Smooth muscle cell (in vitro differentiated cells): ENCODE measurements around the gene COQ10B. TPM values are rescaled to one million over a fixed set of nuclear protein-coding genes. Genes with fewer than 3 reads are reported as not detected.
A peak's percentile ranks its signal among the peaks of the same experiment; 100 is the strongest.

Experiments
- DNase-seq: peaks from one replicate; lab custom pipeline; 2025; ENCODE audit not compliant: unreplicated experiment; lab: John Stamatoyannopoulos, UW
- H2AFZ ChIP-seq: fragments of 200-600 bp; sonication (generic); 2 replicates; pipeline ENCODE4 v1.6.0; 2016; ENCODE audit warnings: antibody characterized with exemption, low read depth, mild to moderate bottlenecking
- H3F3A ChIP-seq: fragments of 200-600 bp; sonication (generic); 2 replicates; pipeline ENCODE4 v1.6.0; 2017; ENCODE audit warnings: antibody characterized with exemption, low read depth
- H3K27ac ChIP-seq: fragments of 200-600 bp; sonication (generic); 2 replicates; pipeline ENCODE4 v1.5.1; 2016; ENCODE audit warnings: low read depth, mild to moderate bottlenecking
- H3K27me3 ChIP-seq: fragments of 200-600 bp; sonication (generic); 2 replicates; pipeline ENCODE4 v1.6.1; 2016; ENCODE audit warnings: low read depth, mild to moderate bottlenecking
- H3K36me3 ChIP-seq: fragments of 200-600 bp; sonication (generic); 2 replicates; pipeline ENCODE4 v1.5.1; 2016; ENCODE audit warnings: low read depth
- H3K4me1 ChIP-seq: fragments of 200-600 bp; sonication (generic); 2 replicates; pipeline ENCODE4 v1.5.1; 2016; ENCODE audit warnings: low read depth
- H3K4me2 ChIP-seq: fragments of 200-600 bp; sonication (generic); 2 replicates; pipeline ENCODE4 v1.6.0; 2016; ENCODE audit warnings: mild to moderate bottlenecking
- H3K4me3 ChIP-seq: fragments of 200-600 bp; sonication (generic); 2 replicates; pipeline ENCODE4 v1.5.1; 2016; ENCODE audit warnings: mild to moderate bottlenecking
- H3K79me2 ChIP-seq: fragments of 200-600 bp; sonication (generic); 2 replicates; pipeline ENCODE4 v1.6.0; 2016; ENCODE audit warnings: low read depth, mild to moderate bottlenecking
- H3K9ac ChIP-seq: fragments of 200-600 bp; sonication (generic); 2 replicates; pipeline ENCODE4 v1.6.0; 2016; ENCODE audit warnings: low read depth
- H3K9me3 ChIP-seq: fragments of 200-600 bp; sonication (generic); replicated peaks from 2 replicates; pipeline ENCODE4 v1.5.1; 2016; ENCODE audit warnings: low read depth
- H4K20me1 ChIP-seq: fragments of 200-600 bp; sonication (generic); 2 replicates; pipeline ENCODE4 v1.6.0; 2016; ENCODE audit warnings: low read depth
- WGBS: methylation state at CpG from one replicate; pipeline ENCODE4 v1.1.7; 2016; ENCODE audit warnings: low lambda C conversion rate; 5-methylcytosine and 5-hydroxymethylcytosine counted together
- polyA plus RNA-seq: library from polyadenylated mRNA; unstranded; fragments of >200 nt; fragmentation: Nextera tagmentation; extraction: Ambion mirVana; gene quantifications from 2 replicates; pipeline ENCODE4 v1.2.1, GENCODE V29; 2016
- total RNA-seq: library from RNA; depleted of rRNA; stranded (reverse); fragments of >200 nt; gene quantifications from 2 replicates; pipeline ENCODE4 v1.2.3, GENCODE V29; 2014
- TF ChIP-seq, protein P1 (sequence below): fragments of 200-600 bp; sonication (generic); IDR thresholded peaks from 2 replicates; pipeline ENCODE4 v1.5.1; 2017; ENCODE audit warnings: borderline replicate concordance, mild to moderate bottlenecking, antibody characterized with exemption; ENCODE audit not compliant: insufficient read depth, poor library complexity, severe bottlenecking

The COQ10B gene
- total and polyA plus RNA-seq, 2 experiments from 2014 or later: 50.6 to 61.5 TPM

DNA sequence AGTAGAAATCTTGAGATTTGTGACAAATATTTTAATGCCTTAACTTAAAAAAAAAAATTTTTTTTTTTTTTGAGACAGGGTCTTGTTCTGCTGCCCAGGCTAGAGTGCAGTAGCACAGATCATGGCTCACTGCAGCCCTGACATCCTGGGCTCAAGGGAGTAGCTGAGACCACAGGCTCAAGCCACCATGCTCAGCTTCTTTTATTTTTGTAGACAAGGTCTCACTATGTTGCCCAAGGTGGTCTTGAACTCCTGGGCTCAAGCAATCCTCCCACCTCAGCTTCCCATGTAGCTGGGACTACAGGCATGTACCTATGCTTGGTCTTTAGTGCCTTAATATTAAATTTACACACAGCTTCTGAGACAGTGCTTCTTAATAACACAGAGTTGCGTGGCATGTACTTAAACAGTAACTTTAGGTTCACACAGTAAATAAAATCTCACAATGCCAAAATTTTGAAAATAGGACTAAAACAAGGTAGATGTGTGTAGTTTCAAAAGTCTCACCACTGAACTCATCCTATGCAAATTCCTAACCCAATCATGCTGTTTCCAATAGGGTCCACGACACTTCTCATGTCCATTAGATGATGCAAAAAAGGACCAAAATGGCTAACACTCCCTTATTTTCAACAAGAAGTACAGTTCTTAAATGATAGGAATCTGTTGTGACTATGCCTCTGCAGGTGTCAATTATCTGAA is 42.2 kb downstream of the COQ10B start:
- WGBS: 90% methylated on average over 2 of the region's 2 CpGs
- Histone ChIP-seq H4K20me1 (peaks cover 60% of the 10 kb centered on the region), H3K4me1 (peaks cover 23% of the 10 kb centered on the region), H3K36me3 (peaks cover 12% of the 10 kb centered on the region), H3K4me2 (no peak overlapping the region), H3K4me3 (no peak overlapping the region), H3K79me2 (peaks cover 75% of the 10 kb centered on the region), H3F3A (peaks cover 9% of the 10 kb centered on the region), H3K9me3 (no peaks in the 10 kb centered on the region), H2AFZ (no peak overlapping the region), H3K27ac (no peak overlapping the region), H3K9ac (no peak overlapping the region), H3K27me3 (no peaks in the 10 kb centered on the region)
- TF ChIP-seq, protein P1, sequence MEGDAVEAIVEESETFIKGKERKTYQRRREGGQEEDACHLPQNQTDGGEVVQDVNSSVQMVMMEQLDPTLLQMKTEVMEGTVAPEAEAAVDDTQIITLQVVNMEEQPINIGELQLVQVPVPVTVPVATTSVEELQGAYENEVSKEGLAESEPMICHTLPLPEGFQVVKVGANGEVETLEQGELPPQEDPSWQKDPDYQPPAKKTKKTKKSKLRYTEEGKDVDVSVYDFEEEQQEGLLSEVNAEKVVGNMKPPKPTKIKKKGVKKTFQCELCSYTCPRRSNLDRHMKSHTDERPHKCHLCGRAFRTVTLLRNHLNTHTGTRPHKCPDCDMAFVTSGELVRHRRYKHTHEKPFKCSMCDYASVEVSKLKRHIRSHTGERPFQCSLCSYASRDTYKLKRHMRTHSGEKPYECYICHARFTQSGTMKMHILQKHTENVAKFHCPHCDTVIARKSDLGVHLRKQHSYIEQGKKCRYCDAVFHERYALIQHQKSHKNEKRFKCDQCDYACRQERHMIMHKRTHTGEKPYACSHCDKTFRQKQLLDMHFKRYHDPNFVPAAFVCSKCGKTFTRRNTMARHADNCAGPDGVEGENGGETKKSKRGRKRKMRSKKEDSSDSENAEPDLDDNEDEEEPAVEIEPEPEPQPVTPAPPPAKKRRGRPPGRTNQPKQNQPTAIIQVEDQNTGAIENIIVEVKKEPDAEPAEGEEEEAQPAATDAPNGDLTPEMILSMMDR: no peak
- no peak for DNase-seq

DNA sequence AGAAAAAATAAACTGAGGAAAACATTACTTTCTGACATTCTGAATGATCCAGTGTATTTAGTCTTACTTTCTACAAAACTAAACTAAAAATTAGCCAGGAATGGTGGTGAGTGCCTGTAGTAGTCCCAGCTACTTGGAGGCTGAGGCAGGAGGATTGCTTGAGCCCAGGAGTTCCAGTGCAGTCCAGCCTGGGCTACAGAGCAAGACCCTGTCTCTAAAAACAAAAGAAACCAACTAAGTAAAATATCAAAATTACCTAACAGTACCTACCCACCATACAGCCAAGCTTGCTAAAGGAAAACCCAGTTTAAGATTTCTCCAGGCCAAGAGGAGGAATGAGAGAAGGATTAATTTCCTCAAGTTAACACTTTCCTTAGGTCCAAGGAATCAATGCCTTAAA is 43.3 kb downstream of the COQ10B start:
- no peak for DNase-seq
- Histone ChIP-seq H3K9me3 (no peaks in the 10 kb centered on the region), H3K27me3 (no peaks in the 10 kb centered on the region), H3K79me2 (peaks cover 83% of the 10 kb centered on the region), H3K4me3 (no peak overlapping the region), H4K20me1 (peaks cover 49% of the 10 kb centered on the region), H2AFZ (no peak overlapping the region), H3K9ac (no peak overlapping the region), H3F3A (peaks cover 9% of the 10 kb centered on the region), H3K27ac (peak overlapping the region; percentile 13), H3K4me2 (peak overlapping the region; percentile 3), H3K36me3 (peaks cover 12% of the 10 kb centered on the region), H3K4me1 (peaks cover 25% of the 10 kb centered on the region)
- TF ChIP-seq, protein P1: no peak

DNA sequence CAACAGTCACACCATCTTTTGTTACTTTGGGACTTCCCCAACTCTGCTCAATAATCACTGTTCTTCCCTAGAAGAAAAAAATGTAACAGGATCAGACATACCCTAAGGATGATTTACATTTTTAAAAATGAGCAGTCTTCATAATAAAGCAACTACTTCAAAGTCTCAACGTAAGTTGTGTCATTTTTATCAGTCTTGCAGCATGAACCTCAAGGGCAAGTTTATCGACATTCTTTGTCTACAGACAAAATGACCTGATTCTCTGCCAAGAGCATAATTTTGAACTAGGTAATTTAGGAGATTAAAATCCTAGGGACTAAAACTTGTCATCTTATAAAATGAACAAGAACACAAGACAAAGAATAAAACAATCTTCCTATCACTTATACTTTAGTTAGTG is 44.0 kb downstream of the COQ10B start:
- peak overlapping the region; percentile 86 for H3K4me3 ChIP-seq
- H2AFZ ChIP-seq: no peak overlapping the region
- peaks cover 12% of the 10 kb centered on the region for H3K36me3 ChIP-seq
- WGBS: 36% methylated on average over 2 of the region's 2 CpGs
- no peaks in the 10 kb centered on the region for H3K27me3 ChIP-seq
- peak overlapping the region; percentile 97 for H3K4me2 ChIP-seq
- peak overlapping the region; percentile 98 for H3K27ac ChIP-seq
- H3F3A ChIP-seq: peaks cover 9% of the 10 kb centered on the region
- H3K9me3 ChIP-seq: no peaks in the 10 kb centered on the region
- peaks cover 32% of the 10 kb centered on the region for H3K4me1 ChIP-seq
- H3K79me2 ChIP-seq: peaks cover 87% of the 10 kb centered on the region
- TF ChIP-seq, protein P1: no peak
- H4K20me1 ChIP-seq: peaks cover 43% of the 10 kb centered on the region
- no peak for DNase-seq
- peak overlapping the region; percentile 92 for H3K9ac ChIP-seq

DNA sequence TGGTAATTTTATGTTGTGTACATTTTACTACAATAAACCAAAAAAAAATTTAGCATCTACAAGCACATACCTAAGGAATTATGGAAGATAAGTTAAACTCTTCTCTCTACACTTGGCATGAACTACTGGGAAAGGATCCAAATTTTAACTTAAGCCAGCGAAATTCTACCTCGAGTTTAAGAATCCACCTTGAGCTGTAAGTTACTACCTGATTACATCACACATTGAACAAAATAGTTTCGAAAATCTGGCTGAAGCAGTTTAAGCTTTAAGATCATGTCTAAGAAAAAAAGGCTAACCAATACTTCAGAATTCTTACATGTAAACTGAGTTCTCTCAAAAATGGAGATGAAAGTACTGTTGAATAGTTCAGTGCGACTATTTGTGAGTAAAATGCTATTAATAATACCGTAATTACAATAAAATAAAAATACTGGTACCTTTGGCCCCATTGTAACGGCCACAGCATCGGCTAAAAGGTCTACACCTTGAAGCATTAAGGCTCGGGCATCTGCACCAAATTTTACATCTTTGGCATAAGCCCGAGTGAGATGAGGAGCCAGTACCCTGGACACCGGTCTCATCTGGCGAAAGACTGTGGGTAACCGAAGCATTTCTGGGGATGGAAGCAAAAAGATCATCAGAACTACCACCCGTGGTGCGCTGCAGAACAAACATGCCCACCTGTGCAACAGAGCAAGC is 45.0 kb downstream of the COQ10B start:
- peak overlapping the region; percentile 98 for H3K27ac ChIP-seq
- no peak for DNase-seq
- H3F3A ChIP-seq: no peaks in the 10 kb centered on the region
- H2AFZ ChIP-seq: no peak overlapping the region
- H3K9ac ChIP-seq: peak overlapping the region; percentile 92
- no peaks in the 10 kb centered on the region for H3K27me3 ChIP-seq
- H3K36me3 ChIP-seq: peaks cover 17% of the 10 kb centered on the region
- TF ChIP-seq, protein P1: no peak
- H3K9me3 ChIP-seq: no peaks in the 10 kb centered on the region
- WGBS: 12% methylated on average over 14 of the region's 14 CpGs
- peak overlapping the region; percentile 97 for H3K4me2 ChIP-seq
- H3K4me1 ChIP-seq: peaks cover 38% of the 10 kb centered on the region
- H4K20me1 ChIP-seq: peaks cover 38% of the 10 kb centered on the region
- H3K4me3 ChIP-seq: peak overlapping the region; percentile 86
- peaks cover 88% of the 10 kb centered on the region for H3K79me2 ChIP-seq
